ENCODE data around the gene AKIRIN2.
"Not testable (repeated sequence)": the region's sequence is repeated elsewhere in the genome, so short reads cannot be mapped to it uniquely, and the experiment has no call there.

AKIRIN2 gene

GRCh38 chr6:87716928-87717614 is 15.0 kb upstream of the AKIRIN2 start:
- no peak for DNase-seq

- DNase-seq, result no peak
Measured at GRCh38 chr6:87714093-87714842, 12.2 kb upstream of the AKIRIN2 start.

GRCh38 chr6:87712713-87713112 is 10.7 kb upstream of the AKIRIN2 start:
- DNase-seq, result not testable (repeated sequence)

GRCh38 chr6:87710090-87710489 is 8.1 kb upstream of the AKIRIN2 start:
- no peak for DNase-seq

GRCh38 chr6:87708581-87709427 is 6.8 kb upstream of the AKIRIN2 start:
- not testable (repeated sequence) for DNase-seq

GRCh38 chr6:87706187-87706966 is 4.3 kb upstream of the AKIRIN2 start:
- no peak for DNase-seq

GRCh38 chr6:87705070-87705691 is 3.1 kb upstream of the AKIRIN2 start:
- DNase-seq, result no peak

- not testable (repeated sequence) for DNase-seq
Measured at GRCh38 chr6:87703039-87703438, 1.0 kb upstream of the AKIRIN2 start.

- no peak for DNase-seq
Measured at GRCh38 chr6:87702589-87702945, 534 bp upstream of the AKIRIN2 start.

GRCh38 chr6:87701344-87701675 is 723 bp downstream of the AKIRIN2 start:
- DNase-seq, result no peak

- peak; percentile 13 for DNase-seq
Measured at GRCh38 chr6:87700397-87701343, 1.4 kb downstream of the AKIRIN2 start.

- DNase-seq, result no peak
Measured at GRCh38 chr6:87699576-87699975, 2.5 kb downstream of the AKIRIN2 start.

GRCh38 chr6:87698547-87699006 is 3.5 kb downstream of the AKIRIN2 start:
- DNase-seq, result no peak

GRCh38 chr6:87697581-87698546 is 4.2 kb downstream of the AKIRIN2 start:
- DNase-seq, result no peak

GRCh38 chr6:87696817-87697216 is 5.2 kb downstream of the AKIRIN2 start:
- DNase-seq, result not testable (repeated sequence)

GRCh38 chr6:87692086-87692485 is 9.9 kb downstream of the AKIRIN2 start:
- no peak for DNase-seq

- no peak for DNase-seq
Measured at GRCh38 chr6:87690441-87690840, 11.6 kb downstream of the AKIRIN2 start.

- DNase-seq, result not testable (repeated sequence)
Measured at GRCh38 chr6:87687893-87688292, 14.1 kb downstream of the AKIRIN2 start.

- no peak for DNase-seq
Measured at GRCh38 chr6:87687296-87687695, 14.7 kb downstream of the AKIRIN2 start.

All from activated CD4-positive, alpha-beta T cell treated with anti-CD3 and anti-CD28 coated beads for 1 hour (primary cell).